ENCODE measurements around the gene GRB7. TPM values are rescaled to one million over a fixed set of nuclear protein-coding genes. Genes with fewer than 3 reads are reported as not detected.

Gene GRB7
- total RNA-seq, 2 donors from 2014 or later, result 25.4 to 39.9 TPM

DNA sequence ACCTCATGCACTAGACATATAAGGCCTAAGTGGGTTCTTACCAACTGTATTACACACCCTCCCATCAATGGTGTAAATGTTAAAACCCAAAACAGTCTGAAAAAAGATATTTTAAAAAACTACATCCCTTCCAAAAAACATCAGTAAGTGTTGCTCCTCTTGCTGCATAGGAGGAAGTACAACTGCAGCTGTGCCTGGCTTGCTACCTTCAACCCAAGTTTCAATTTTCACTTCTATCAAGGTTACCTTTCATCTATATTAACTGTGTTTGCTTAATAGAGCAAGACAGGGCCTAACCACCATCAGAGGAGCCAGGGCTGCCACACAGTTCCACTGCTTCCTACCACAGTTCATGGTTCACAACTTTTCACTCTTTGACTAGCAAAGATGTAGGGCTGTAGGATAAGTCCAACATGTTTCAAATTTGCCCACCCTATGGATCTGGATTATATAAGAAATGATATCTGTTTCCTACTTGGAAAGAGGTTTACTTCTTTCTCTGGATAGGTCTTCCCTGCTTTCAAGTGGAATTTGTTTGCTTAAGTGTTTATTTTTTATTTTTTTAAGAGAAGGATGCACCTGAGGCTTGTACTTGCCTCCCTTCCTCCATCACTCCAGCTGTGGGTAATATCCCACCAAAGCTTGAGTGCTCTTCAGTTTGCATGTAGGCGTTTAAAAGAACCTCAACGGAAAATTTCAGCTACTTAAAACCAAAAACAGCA is 56.7 kb downstream of the GRB7 start:
- H3K4me1 ChIP-seq, result no peaks in the 10 kb centered on the region
- H3K27ac ChIP-seq, result no peak overlapping the region
- 64 to 74% methylated on average over 2 of the region's 2 CpGs for WGBS, 2 donors
- no peak overlapping the region for H3K4me3 ChIP-seq
- intact Hi-C loops (cut with DNase I), result no loop called here
- TF ChIP-seq, protein P1, sequence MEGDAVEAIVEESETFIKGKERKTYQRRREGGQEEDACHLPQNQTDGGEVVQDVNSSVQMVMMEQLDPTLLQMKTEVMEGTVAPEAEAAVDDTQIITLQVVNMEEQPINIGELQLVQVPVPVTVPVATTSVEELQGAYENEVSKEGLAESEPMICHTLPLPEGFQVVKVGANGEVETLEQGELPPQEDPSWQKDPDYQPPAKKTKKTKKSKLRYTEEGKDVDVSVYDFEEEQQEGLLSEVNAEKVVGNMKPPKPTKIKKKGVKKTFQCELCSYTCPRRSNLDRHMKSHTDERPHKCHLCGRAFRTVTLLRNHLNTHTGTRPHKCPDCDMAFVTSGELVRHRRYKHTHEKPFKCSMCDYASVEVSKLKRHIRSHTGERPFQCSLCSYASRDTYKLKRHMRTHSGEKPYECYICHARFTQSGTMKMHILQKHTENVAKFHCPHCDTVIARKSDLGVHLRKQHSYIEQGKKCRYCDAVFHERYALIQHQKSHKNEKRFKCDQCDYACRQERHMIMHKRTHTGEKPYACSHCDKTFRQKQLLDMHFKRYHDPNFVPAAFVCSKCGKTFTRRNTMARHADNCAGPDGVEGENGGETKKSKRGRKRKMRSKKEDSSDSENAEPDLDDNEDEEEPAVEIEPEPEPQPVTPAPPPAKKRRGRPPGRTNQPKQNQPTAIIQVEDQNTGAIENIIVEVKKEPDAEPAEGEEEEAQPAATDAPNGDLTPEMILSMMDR (IDR thresholded peaks at IDR 0.05), result no peak
- no peak for TF ChIP-seq POLR2A (IDR thresholded peaks at IDR 0.05)
- H3K27me3 ChIP-seq, result no peaks in the 10 kb centered on the region
- ATAC-seq (no peak), DNase-seq (no peak)
- no peaks in the 10 kb centered on the region for H3K36me3 ChIP-seq (replicated peaks in 1 of 2; ENCODE audit: insufficient read depth in 1 of 2, low read depth in 2 of 2)
- H3K9me3 ChIP-seq, result no peaks in the 10 kb centered on the region

Small RNA genes within 50 kb of the gene (microRNA-seq; reads per million reads assigned to microRNA genes)
- 0.90 to 1.4 reads per million in 2 donors for gene MIR4728 (ENCODE audit: borderline number of aligned reads in 2 of 2, borderline replicate concordance in 2 of 2)

Small RNA genes within 50 kb of the gene (small RNA-seq; reads per million reads assigned to genes)
- not detected for gene MIR4728

Other genes with a start within 250 kb of the GRB7 start
- gene NEUROD2, start 130.0 kb upstream of the GRB7 start, total RNA-seq, result not detected
- gene PPP1R1B, start 111.0 kb upstream of the GRB7 start, total RNA-seq, result 10 to 100 TPM; 38.4 to 75.8 TPM
- 10 to 100 TPM; 30.1 to 63.9 TPM for gene STARD3, start 100.8 kb upstream of the GRB7 start, total RNA-seq
- gene TCAP, start 72.6 kb upstream of the GRB7 start, total RNA-seq, result under 1 TPM in 1 of 2 donors, not detected in 1; 0.26 TPM
- gene PNMT, start 69.5 kb upstream of the GRB7 start, total RNA-seq, result 1 to 10 TPM; 1.3 to 2.6 TPM
- gene PGAP3, start 49.9 kb upstream of the GRB7 start, total RNA-seq, result 10 to 100 TPM; 13.8 to 33.2 TPM
- gene ERBB2, start 37.9 kb upstream of the GRB7 start, total RNA-seq, result 10 to 100 TPM; 52.4 to 65.3 TPM
- gene MIEN1, start 7.4 kb upstream of the GRB7 start, total RNA-seq, result 10 to 100 TPM; 79.1 to 98.2 TPM
- gene IKZF3, start 126.4 kb downstream of the GRB7 start, total RNA-seq, result under 1 TPM; 0.78 to 0.99 TPM
- gene ZPBP2, start 130.3 kb downstream of the GRB7 start, total RNA-seq, result not detected
- gene GSDMB, start 180.7 kb downstream of the GRB7 start, total RNA-seq, result 10 to 100 TPM; 16.3 to 18.5 TPM
- gene ORMDL3, start 189.7 kb downstream of the GRB7 start, total RNA-seq, result 10 to 100 TPM; 65.6 to 91.0 TPM
- not detected for gene LRRC3C, start 189.8 kb downstream of the GRB7 start, total RNA-seq
- gene GSDMA, start 225.1 kb downstream of the GRB7 start, total RNA-seq, result 1 to 10 TPM in 1 of 2 donors, not detected in 1; 3.4 TPM
- 10 to 100 TPM; 39.6 to 40.2 TPM for gene PSMD3, start 242.9 kb downstream of the GRB7 start, total RNA-seq